ENCODE measurements around the gene ATG9A.

DNA sequence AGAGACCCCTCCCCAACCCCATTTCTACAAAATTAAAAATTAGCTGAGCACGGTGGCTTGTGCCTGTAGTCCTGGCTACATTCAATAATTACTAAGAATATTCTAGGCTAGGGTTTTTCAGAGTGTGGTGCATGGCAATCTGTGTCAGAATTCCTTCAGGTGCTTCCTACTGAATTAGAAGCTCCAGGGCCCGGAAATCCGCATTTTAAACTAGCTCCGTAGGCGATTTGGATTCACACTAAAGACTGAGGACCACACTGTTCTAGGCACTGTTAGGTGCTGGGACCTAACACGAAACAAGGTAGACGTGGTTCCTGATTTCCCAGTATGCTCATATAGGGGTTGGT, 23.5 kb downstream of the ATG9A start:
- TF ChIP-seq POLR2A (IDR thresholded peaks at IDR 0.05) (no peak), EP300 (IDR thresholded peaks at IDR 0.05) (no peak)
- TF ChIP-seq, protein P1, sequence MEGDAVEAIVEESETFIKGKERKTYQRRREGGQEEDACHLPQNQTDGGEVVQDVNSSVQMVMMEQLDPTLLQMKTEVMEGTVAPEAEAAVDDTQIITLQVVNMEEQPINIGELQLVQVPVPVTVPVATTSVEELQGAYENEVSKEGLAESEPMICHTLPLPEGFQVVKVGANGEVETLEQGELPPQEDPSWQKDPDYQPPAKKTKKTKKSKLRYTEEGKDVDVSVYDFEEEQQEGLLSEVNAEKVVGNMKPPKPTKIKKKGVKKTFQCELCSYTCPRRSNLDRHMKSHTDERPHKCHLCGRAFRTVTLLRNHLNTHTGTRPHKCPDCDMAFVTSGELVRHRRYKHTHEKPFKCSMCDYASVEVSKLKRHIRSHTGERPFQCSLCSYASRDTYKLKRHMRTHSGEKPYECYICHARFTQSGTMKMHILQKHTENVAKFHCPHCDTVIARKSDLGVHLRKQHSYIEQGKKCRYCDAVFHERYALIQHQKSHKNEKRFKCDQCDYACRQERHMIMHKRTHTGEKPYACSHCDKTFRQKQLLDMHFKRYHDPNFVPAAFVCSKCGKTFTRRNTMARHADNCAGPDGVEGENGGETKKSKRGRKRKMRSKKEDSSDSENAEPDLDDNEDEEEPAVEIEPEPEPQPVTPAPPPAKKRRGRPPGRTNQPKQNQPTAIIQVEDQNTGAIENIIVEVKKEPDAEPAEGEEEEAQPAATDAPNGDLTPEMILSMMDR (IDR thresholded peaks at IDR 0.05) = no peak
